GM19328 (cell line): ENCODE results near the gene BTBD17.

Experiments
- ATAC-seq: cut with Tn5 transposase; IDR thresholded peaks from one replicate; pipeline ENCODE4 v1.9.1; 2021; ENCODE audit warnings: mild to moderate bottlenecking, moderate library complexity; ENCODE audit not compliant: unreplicated experiment

BTBD17 gene

DNA sequence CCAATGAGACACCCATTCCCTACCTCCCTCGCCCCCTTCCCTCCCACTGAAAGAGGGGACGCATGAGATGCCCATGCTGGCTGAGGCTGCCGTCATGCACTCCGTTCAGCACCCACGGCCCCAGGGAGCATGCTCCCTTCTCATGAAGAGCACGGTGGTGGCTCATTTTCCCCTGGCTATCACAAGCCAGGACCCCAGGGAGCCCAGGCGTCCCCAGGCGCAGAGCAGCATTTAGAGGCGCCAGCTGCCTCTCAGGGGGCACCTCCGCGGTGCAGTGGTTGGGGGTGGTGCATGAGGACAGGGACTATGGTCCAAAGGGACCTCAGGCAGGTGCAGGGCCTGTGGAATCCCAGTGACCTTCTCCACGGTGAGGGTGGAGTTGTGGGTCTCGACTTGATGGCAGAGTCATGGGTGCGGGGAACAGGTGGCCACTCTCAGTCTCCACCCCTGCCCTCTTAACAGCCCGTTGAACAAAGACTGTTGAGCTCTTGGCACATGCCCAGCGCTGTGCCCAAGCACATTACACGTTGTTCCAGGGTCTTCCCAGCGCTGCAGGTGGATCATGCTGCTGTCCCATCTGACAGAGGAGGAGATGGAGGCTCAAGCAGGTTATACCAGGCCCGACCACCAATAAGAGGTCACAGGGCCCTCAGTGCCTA lies 22.0 kb downstream of the BTBD17 start:
- no peak for ATAC-seq

DNA sequence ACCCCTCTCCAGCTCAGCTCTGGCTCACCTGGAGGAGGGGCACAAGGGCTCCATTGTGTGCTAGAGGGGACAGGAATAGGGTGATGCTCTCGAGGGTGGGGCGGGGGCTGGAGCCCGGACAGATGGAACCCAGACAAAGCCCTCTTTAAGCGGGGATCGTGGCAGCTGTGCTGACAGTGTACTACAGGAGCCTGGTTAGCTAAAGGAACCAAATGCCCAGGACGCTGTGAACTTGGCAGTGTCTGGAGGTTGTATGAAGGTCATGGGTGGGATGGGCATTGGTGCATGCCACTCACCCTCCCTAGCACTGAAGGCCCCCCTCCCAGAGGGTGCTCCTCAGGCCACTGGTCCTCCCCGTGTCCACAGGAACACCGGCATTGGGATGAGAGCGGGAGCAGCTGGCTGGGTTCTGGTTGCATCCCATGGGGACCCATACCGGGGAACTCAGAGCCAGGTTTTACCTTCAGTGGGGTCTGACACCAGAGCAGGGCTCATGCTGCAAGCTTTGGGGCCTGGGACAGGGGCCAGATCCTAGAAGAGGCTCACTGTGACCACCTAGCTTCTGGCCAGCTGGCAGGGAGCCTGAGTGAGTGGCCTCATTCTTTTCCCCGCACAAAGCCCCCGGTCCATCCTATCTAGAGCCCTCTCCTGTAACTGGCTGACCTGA lies 23.7 kb downstream of the BTBD17 start:
- ATAC-seq: no peak

DNA sequence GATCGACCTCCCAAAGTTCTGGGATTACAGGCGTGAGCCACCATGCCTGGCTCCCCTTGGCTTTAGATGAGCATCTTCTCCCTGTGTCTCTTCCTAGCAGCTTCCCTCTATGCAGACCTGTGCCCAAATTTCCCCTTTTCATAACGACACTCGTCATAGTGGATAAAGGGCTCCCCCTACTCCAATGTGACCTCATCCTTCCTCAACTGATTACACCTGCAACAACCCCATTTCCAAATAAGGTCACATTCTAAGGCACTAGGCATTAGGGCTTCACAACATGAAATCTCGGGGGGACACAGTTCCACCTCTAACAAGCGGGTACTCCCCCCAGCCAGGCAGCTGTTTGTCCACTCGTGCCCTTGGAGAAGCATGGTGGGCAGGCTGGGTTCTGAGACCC lies 25.4 kb downstream of the BTBD17 start:
- no peak for ATAC-seq

DNA sequence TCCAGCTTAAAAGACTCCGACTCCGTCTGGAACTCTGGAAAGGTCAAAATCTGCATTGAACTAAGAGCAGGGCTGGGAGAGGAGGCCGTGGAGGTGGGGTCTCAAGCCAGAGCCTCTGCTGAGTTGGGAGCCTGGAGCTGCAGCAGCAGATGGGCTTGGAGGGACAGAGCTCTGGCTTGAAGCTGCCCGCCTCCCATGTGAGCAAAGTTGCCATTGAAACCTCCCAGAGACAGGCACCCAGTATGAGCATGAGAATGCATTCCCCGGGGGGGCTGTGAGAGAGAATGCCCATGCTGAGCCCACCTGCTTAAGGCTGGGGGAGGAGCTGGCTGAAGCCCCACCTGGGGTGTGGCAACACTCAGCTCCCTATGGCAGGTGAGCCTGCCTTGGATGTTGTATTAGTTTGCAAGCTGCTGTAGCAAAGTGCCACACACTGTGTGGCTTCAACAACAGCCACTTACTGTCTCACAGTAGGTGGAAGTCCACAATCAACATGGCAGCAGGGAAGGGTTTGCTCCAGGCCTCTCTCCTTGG lies 26.1 kb downstream of the BTBD17 start:
- ATAC-seq: no peak

DNA sequence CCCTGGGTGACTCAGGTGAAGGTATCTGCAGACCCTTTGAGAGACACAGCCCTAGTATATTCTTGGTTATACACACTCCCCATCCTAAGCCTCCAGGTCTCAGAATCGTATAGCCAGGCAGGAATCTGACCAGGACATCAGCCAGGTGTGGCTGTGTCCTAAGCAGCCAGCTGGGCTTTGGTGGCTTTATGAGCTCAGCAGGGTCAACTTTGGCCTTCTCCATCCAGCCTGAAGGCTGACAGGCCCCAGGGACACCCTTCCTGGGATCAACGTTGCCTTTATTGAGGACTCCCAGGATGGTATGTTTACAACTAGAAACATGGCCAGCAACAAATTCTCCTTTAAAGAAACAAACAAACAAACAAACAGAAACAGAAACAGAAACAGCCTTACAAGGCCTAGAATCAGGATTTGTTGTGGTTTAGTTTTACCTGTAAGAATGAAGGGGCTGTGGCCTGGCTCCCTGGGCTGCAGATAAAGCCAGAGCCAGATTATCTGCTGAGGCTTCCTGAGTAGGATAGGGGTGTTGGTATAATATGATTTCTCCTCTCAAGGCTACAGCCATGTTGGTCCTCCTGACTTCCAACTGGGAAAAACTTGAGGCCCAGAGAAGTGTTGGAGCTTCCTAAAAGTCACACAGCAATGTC lies 27.2 kb downstream of the BTBD17 start:
- no peak for ATAC-seq

DNA sequence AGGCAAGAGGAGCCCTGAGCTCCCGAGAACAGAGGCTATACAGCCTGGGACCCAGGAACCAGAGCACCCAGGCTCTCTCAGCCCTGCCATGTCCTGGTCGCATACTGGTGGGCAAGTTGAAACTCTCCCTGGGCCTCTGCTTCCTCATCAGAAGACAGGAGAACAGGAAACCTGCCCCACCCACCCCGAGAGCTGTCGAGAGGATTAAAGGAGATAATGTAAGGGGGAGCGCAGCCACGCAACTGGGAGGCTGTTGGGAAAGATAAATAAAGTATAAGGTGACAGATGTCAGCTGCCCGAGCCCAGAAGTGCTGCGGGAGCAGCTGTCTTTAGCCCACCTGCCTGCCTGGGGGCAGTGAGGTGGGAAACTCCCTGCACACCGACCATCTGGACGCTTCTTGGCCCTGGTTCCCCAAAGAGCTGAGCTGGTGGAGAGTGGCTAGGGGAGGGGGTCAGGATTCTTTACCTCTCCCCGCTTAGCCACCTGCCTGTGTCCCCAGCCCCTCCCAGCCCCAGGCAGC lies 28.8 kb downstream of the BTBD17 start:
- ATAC-seq: no peak

DNA sequence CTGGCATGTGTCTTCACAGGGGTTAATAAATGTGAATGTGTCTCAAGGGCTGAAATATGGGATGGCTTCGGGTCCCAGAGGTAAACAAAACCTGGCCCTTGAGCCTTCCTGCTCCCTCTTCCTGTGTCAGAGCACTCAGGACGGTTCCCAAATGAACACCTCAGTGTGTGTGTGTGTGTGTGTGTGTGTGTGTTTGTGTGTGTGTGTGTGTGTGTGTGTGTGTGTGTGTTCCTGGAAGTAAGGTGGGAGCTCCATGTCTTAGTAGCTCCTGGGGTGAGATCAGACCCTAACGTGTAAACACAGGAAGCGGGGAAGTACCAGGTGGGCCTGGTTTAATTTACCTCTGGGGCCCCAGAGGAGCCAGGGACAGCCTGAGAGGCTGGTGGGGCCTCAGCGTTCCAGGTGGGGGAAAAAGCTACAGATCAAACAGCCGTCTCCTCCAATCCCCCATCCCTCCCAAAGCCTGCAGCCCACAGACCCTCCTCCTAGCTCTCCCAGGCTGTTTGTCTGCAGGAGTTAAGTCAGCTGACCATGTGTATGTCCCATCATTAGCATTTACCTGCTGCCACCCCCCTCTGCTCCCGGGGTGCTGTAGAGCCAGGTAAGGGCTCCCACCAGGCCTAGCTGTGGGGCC lies 29.5 kb downstream of the BTBD17 start:
- no peak for ATAC-seq

DNA sequence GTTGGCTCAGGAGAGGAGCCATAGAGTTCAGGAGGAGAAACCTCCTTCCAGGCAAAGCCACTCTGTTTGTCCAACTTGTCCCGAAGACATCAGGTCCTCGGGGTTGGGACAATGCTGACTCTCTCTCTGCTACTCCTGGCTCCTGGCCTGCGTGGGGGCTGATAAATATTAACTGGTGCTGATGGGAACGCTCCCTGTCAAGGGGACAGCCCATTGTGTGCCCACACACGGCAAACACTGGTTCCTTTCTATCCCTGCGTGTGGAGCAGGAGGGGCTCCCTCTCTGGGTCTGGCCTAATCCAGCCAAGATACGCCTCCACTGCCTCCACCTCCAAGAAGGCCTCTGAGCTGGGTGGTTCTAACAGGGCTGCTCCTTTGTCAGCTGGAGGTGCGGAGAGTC lies 31.2 kb downstream of the BTBD17 start:
- no peak for ATAC-seq

DNA sequence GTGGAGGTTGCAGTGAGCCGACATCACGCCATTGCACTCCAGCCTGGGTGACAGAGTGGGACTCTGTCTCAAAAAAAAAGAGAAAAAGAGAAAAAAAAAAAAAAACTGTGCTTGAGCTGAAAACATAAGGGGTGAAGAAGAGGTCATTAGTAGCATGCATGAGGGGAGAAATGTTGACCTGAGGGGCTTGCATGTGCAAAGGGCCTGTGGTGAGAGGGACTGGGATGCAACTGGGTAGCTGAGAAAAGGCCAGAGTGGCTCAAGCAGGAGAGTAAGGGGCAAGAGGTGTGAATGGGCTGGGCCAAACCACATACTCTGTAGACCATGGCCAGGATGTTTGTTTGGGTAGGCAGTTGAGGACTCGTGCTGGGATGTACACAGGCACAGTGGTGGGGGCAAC lies 32.3 kb downstream of the BTBD17 start:
- no peak for ATAC-seq

DNA sequence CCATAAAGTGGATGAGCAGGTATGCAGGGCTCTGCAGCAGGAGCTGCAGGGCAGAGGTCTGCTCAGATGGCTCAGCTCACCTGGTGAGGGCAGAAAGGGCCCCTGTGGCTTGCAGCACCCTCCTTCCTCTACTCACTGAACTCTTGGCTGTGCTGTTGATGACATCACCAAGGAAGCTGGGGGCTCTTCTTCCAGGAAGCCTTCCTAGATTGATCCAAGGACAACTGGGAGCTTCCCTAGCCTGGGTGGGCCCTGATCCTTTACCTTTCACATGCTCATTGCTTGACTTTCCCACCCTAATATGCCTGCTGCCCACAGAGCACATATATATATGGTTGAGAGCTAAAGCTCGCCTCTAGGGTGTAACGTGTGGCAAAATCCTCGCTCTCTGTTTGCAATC lies 33.2 kb downstream of the BTBD17 start:
- ATAC-seq: no peak

DNA sequence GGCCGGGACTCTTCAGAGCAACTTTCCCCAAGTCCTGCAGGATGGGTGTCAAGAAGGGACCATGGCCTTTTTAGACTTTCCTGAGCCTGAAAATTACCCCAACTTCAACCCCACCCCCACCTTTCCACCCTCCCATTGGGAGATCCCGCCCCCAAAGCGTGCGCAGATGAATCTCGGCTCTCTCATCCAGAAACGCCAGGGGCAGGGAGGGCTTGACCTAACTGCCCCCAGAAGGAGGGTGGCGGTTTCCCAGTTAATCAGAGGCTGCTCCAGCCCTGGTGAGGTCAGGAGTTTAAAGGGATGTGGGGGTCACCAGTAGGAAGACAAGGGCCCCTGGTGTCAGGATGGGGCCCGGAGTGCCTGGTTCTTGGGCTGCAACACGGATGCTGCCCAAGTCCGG lies 35.2 kb downstream of the BTBD17 start:
- no peak for ATAC-seq

DNA sequence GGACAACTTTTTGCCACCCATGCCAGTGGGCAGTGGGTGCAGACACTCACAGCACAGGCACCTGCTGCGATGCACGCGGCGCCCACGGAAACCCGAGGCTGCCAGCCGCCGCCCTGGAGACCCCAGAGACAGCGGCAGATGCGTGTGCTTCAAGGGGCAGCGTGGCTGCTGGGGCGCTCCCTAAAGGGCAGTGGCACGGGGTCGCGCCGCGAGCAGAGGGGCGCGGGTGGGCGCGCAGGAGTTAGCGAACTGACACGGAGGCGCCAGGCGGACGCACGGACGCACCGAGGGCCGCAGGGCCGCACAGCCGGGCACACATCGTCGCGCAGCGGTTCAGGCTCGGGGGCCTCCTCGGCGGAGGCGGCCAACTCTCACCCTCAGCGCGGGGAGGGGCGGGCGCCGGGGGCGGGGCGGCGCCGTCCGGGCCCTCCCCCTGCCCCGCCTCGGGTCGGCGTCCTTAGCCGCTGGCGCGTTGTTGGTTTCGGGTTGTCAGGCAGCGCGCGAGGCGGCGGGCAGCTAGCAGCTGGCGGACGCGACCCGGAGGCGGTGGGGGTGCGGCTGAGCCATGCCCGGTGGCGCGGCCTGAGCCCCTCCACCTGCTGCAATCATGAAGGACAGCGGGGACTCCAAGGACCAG lies 35.8 kb downstream of the BTBD17 start, which contains the start of gene KIF19:
Gene KIF19, plus strand, starts transcription at position 484 of the 637 bp plus-strand sequence. Its CDS starts 124 bp downstream, at position 608.
- ATAC-seq: no peak

DNA sequence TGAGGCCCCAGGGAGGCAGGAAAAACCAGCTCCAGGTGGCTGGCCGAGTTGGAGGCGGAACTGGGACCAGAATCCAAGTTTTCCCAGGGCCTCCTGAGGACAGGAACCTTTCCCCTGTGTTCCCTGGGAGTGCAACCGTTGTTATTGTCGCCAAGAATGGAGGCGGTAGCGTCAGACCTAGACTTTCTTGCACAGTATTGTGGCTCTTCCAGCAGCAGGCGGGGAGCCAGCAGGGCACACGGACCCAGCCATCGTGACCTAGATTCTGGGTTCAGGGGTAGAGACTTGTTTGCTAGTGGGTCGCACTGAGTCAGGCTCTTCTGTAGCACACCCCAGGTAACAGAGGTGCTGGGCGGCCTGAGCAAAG lies 36.3 kb downstream of the BTBD17 start:
- no peak for ATAC-seq

DNA sequence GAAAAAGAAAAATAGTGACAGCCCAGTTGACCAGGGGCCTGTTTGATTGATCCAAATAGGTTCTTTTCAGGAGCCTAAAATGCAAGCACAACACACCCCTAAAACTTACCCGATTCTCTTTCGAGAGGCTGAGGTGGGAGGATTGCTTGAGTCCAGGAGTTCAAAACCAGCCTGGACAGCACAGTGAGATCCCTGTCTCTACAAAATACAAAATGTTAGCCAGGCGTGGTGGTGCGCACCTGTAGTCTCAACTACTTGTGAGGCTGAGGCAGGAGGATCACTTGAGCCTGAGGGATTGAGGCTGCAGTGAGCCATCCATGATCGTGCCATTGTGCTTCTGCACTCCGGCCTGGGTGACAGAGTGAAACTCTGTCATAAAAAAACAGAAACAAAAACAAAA lies 37.1 kb downstream of the BTBD17 start:
- no peak for ATAC-seq

DNA sequence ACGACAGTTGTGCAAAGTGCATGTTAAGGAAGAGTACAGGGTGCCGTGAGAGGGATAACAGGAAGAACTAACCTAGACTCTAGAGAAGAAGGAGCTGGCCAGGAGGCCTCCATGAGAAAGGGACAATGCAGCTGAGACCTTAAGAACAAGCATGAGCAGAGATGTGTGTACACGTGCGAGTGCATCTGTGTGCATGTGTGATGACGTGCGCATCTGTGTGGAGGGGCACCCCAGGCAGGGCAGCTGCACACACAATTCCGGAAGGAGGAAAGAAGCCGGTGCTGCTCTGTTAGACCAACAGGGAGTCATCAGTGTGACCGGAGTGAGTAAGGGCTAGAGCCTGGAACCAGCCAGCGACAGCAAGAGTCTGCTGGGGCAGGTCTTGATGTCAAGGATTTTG lies 43.3 kb downstream of the BTBD17 start:
- no peak for ATAC-seq

DNA sequence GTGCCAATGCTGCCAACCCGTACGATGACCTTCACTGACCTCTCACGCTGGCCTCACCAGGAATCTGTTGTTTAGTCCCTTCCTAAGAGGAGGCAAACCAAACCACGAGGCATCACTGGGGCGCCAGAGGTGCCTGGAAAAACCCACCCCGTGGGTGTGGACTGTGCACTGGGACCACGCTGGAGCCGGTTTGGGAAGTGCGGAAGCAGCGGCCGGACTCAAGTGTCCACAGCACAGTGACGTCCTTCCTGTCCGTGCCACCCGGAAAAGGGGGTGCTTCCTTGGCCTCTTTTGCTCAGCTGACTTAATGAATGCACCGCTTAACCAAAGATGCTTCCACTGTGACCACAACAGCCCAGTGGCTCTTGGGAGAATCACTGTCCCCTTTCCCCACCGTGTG lies 44.6 kb downstream of the BTBD17 start:
- ATAC-seq: no peak

DNA sequence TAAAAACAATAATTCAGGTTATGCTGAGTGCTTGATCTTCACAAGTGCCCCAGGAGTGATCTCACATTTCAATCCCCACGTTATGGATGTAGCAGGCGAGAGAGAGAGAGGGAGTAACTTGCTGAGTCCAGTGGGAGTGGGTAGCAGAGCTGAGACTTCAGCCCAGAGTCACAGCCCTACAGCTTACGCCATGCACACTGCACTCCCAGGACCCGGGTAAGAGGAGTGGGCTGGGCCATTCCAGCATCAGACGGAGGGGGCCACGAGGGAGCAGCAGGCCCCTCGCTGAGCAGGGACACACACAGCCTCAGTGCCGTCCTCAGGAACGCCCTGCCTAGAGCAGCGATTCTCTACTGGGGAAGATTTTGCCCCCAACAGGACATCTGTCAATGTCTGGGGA lies 45.4 kb downstream of the BTBD17 start:
- no peak for ATAC-seq

DNA sequence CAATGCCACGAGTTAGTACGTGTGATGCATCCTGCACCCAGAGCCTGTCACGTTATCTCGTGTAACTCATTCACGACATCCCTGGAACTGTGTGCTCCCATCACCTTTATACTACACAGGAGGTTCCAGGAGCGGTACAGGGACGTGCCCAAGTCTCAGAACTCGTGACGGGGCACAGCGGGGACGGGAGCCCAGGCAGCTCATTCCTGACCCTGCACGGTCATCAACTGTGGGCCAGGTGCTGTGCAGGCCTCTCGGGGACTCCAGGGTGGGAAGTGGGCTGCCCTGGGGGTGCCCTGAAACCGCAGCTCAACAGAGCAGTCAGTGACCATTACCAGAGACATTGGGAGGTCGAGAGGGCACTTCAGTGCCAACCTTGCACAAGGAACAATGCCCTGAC lies 46.8 kb downstream of the BTBD17 start:
- ATAC-seq: no peak

DNA sequence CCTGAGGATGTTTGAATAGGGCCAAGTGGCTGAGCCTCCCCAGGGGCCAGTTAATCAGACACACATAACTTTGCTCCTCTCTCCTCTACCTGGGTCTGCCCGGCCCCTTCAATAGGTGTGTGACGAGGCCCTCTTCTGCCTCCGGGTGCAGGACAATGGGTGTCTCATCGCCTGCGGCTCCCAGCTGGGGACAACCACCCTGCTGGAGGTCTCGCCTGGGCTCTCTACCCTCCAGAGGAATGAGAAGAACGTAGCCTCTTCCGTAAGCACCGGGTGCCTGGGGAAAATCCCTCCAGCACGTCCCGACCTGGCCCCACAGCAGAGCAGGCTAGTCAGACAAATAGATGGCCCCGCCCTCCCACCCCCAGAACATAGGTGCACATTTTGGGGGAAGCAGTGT lies 51.8 kb downstream of the BTBD17 start:
- ATAC-seq: no peak

DNA sequence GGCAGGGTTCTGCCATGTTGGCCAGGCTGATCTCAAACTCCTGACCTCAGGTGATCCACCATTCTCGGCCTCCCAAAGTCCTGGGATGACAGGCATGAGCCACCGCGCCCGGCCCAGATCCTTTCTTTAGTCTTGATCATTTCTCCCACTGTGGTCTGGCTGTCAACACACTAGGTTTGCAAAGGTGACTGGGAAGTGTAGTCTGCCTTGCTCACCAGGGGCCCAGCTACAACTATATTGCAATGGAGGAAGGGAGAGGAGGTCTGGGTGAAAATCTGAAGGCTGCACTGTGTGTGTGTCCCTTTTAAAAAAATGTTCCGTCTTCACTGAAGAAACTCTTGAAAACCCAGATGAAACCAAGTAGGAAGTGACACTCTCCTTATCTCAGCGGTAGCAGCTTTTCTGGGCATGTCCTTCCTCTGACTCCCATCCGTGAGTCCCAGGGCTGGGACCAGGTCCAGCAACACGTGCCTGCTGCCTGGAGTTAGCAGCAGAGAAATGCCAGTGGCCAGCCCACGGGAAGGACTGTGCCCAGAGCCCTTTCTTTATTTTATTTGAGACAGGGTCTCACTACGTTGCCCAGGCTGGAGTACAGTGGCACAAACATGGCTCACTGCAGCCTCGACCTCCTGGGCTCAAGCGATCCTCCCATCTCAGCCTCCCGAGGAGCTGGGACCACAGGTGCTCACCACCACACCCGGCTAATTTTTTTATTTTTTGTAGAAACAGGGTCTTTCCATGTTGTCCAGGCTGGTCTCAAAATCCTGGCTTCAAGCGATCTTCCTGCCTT lies 53.5 kb downstream of the BTBD17 start:
- ATAC-seq: no peak
